ENCODE results near the gene RPL15.
A peak's percentile ranks its signal among the peaks of the same experiment; 100 is the strongest.
"Not testable (repeated sequence)": the region's sequence is repeated elsewhere in the genome, so short reads cannot be mapped to it uniquely, and the experiment has no call there.

Gene RPL15

DNA sequence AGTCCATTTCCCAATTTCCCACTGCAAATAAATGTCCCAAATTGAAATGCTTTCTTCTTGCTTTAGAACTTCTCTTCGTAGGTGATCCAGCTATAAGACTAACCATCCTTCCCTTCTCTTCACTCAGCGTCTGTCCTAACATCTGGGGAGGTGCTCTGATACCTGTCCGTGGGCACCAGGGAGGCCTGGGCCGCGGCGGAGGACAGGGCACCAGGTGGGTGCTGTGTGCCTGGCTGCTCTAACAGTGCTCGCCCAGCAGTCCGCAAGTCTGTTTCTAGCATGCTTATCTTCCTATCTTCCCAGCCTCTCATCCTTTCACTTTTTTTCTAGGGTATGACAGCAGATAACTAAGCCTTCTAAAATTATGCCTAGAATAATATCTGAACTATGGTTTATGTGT is 37.4 kb upstream of the RPL15 start:
- TF ChIP-seq POLR2A (IDR thresholded peaks at IDR 0.05; ENCODE audit: extremely low read depth, insufficient read length) = no peak
- TF ChIP-seq MYC (IDR thresholded peaks at IDR 0.05; ENCODE audit: low read depth, low read length) = no peak
- TF ChIP-seq, protein P1, sequence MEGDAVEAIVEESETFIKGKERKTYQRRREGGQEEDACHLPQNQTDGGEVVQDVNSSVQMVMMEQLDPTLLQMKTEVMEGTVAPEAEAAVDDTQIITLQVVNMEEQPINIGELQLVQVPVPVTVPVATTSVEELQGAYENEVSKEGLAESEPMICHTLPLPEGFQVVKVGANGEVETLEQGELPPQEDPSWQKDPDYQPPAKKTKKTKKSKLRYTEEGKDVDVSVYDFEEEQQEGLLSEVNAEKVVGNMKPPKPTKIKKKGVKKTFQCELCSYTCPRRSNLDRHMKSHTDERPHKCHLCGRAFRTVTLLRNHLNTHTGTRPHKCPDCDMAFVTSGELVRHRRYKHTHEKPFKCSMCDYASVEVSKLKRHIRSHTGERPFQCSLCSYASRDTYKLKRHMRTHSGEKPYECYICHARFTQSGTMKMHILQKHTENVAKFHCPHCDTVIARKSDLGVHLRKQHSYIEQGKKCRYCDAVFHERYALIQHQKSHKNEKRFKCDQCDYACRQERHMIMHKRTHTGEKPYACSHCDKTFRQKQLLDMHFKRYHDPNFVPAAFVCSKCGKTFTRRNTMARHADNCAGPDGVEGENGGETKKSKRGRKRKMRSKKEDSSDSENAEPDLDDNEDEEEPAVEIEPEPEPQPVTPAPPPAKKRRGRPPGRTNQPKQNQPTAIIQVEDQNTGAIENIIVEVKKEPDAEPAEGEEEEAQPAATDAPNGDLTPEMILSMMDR (IDR thresholded peaks at IDR 0.05; ENCODE audit: low read depth, low read length) = no peak
- TF ChIP-seq, protein P2, sequence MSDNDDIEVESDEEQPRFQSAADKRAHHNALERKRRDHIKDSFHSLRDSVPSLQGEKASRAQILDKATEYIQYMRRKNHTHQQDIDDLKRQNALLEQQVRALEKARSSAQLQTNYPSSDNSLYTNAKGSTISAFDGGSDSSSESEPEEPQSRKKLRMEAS (IDR thresholded peaks at IDR 0.05; ENCODE audit: low read depth, low read length) = no peak
- no peak overlapping the region for H3K4me3 ChIP-seq (ENCODE audit: low read depth, low read length)
- DNase-seq (ENCODE audit: low read depth) = no peak

- TF ChIP-seq, protein P1 (IDR thresholded peaks at IDR 0.05; ENCODE audit: low read depth, low read length) = no peak
- no peak for TF ChIP-seq MYC (IDR thresholded peaks at IDR 0.05; ENCODE audit: low read depth, low read length)
- TF ChIP-seq, protein P2 (IDR thresholded peaks at IDR 0.05; ENCODE audit: low read depth, low read length) = no peak
- TF ChIP-seq POLR2A (IDR thresholded peaks at IDR 0.05; ENCODE audit: extremely low read depth, insufficient read length) = no peak
These were observed 36.1 kb upstream of the RPL15 start for GRCh38 chr3:23880703-23881339.

GRCh38 chr3:23881993-23882392 is 34.9 kb upstream of the RPL15 start:
- not testable (repeated sequence) for H3K4me3 ChIP-seq (ENCODE audit: low read depth, low read length); DNase-seq (ENCODE audit: low read depth)

More at GRCh38 chr3:23880703-23881339, 36.1 kb upstream of the RPL15 start:
- no peak overlapping the region for H3K4me3 ChIP-seq (ENCODE audit: low read depth, low read length)
- DNase-seq (ENCODE audit: low read depth) = no peak

DNA sequence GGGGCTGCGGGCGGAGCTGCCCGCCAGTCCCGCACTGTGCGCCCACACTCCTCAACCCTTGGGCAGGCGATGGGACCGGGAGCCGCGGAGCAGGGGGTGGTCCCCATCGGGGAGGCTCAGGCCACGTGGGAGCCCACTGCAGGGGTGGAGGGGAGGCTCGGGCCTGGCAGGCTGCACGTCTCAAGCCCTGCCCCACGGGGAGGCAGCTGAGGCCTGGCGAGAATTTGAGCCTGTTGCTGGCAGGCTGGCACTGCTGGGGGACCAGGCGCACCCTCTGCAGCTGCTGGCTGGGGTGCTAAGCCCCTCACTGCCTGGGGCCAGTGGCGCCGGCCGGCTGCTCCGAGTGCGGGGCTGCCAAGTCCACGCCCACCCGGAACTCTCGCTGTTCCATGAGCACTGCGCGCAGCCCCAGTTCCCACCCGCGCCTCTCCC is 34.4 kb upstream of the RPL15 start:
- TF ChIP-seq POLR2A (IDR thresholded peaks at IDR 0.05; ENCODE audit: extremely low read depth, insufficient read length) (no peak), MYC (IDR thresholded peaks at IDR 0.05; ENCODE audit: low read depth, low read length) (no peak)
- TF ChIP-seq, protein P2 (IDR thresholded peaks at IDR 0.05; ENCODE audit: low read depth, low read length) = no peak
- TF ChIP-seq, protein P1 (IDR thresholded peaks at IDR 0.05; ENCODE audit: low read depth, low read length) = no peak
- no peak overlapping the region for H3K4me3 ChIP-seq (ENCODE audit: low read depth, low read length)
- DNase-seq (ENCODE audit: low read depth) = no peak

DNA sequence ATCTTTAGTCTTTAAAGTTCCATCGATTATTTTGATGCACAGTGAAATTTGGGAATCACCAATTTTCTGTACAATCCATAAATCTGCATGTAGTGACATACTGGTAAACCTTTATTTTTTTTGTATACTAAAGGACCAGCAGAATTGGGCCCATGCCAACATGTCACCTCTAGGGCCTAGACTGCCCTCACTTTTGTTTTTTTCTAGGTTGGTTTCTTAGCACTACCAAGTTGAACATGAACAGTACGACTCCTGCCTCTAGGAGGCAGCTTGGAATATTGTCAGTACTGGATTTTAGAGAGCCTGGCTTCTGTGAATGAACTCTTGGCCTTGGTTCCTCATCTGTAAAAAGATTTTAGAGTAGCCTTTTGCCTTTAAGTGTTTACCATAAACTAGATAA is 32.5 kb upstream of the RPL15 start:
- H3K4me3 ChIP-seq (ENCODE audit: low read depth, low read length) = no peak overlapping the region
- DNase-seq (ENCODE audit: low read depth) = peak; percentile 36
- TF ChIP-seq MYC (IDR thresholded peaks at IDR 0.05; ENCODE audit: low read depth, low read length) (no peak), POLR2A (IDR thresholded peaks at IDR 0.05; ENCODE audit: extremely low read depth, insufficient read length) (no peak)
- TF ChIP-seq, protein P2 (IDR thresholded peaks at IDR 0.05; ENCODE audit: low read depth, low read length) = no peak
- TF ChIP-seq, protein P1 (IDR thresholded peaks at IDR 0.05; ENCODE audit: low read depth, low read length) = peak; percentile 20

DNA sequence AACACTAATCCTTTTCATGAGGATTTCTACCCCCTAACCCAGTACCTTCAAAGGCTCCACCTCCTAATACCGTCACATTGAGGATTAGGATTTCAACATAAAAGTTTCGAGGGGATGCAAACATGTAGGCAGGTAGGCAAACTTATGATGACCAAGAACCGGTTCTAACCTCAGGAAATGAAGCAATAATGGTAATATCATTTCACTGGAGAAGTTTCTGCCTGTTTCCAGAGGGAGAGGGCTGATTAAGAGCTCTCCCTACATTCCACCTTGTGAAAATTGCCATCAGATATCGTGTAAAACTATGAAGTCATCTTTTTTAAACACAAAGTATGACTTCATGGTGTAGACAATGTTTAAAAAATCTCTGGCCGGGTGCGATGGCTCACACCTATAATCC is 31.7 kb upstream of the RPL15 start:
- H3K4me3 ChIP-seq (ENCODE audit: low read depth, low read length) = no peak overlapping the region
- TF ChIP-seq, protein P2 (IDR thresholded peaks at IDR 0.05; ENCODE audit: low read depth, low read length) = no peak
- TF ChIP-seq MYC (IDR thresholded peaks at IDR 0.05; ENCODE audit: low read depth, low read length) (no peak), POLR2A (IDR thresholded peaks at IDR 0.05; ENCODE audit: extremely low read depth, insufficient read length) (no peak)
- TF ChIP-seq, protein P1 (IDR thresholded peaks at IDR 0.05; ENCODE audit: low read depth, low read length) = no peak
- DNase-seq (ENCODE audit: low read depth) = peak; percentile 28
